GM13977 (cell line): ENCODE data around the gene CLMP.

Experiments used
- DNase-seq: peaks from one replicate; pipeline ENCODE4 v3.0.0; 2012; ENCODE audit warnings: low spot score
- in situ Hi-C: fragments of 300-500 bp; cut with MboI; formaldehyde crosslinking; loops from one replicate; pipeline ENCODE4 v1.12.0; 2022; ENCODE audit warnings: low sequenced_read_pairs, low pct_unique_long_range_greater_than_20kb, mixed read lengths, inconsistent platforms; ENCODE audit not compliant: unreplicated experiment
- TF ChIP-seq, protein P1 (sequence below): IDR thresholded peaks from 2 replicates; pipeline ENCODE4 v1.5.1; 2012; ENCODE audit warnings: mild to moderate bottlenecking, control low read depth; ENCODE audit not compliant: insufficient read depth; ENCODE audit errors: extremely low read depth, missing control alignments

CLMP gene

GRCh38 chr11:123051146-123051545 is 143.9 kb downstream of the CLMP start:
- in situ Hi-C loops: no loop called here
- TF ChIP-seq, protein P1, sequence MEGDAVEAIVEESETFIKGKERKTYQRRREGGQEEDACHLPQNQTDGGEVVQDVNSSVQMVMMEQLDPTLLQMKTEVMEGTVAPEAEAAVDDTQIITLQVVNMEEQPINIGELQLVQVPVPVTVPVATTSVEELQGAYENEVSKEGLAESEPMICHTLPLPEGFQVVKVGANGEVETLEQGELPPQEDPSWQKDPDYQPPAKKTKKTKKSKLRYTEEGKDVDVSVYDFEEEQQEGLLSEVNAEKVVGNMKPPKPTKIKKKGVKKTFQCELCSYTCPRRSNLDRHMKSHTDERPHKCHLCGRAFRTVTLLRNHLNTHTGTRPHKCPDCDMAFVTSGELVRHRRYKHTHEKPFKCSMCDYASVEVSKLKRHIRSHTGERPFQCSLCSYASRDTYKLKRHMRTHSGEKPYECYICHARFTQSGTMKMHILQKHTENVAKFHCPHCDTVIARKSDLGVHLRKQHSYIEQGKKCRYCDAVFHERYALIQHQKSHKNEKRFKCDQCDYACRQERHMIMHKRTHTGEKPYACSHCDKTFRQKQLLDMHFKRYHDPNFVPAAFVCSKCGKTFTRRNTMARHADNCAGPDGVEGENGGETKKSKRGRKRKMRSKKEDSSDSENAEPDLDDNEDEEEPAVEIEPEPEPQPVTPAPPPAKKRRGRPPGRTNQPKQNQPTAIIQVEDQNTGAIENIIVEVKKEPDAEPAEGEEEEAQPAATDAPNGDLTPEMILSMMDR: no peak
- DNase-seq: no peak

DNA sequence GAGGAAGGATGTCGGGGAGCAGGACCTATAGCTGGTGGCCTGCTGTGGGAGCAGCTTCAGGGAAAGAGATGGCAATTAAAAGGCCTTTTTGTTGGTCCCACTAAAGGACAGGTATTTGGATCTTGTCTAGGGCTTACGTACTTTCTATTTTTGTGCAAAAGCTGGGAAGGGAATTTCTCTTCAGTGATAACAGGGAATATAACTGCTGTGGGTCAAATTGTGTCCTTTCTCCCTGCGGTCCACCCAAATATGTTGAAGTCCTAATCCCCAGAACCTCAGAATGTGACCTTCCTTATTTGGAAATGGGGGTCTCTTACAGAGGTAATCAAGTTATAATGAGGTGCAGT is 147.1 kb downstream of the CLMP start:
- TF ChIP-seq, protein P1: no peak
- in situ Hi-C loops: no loop called here
- DNase-seq: no peak

- TF ChIP-seq, protein P1: no peak
- in situ Hi-C loops: no loop called here
- DNase-seq: no peak
These were observed 147.6 kb downstream of the CLMP start for GRCh38 chr11:123047266-123047946.

DNA sequence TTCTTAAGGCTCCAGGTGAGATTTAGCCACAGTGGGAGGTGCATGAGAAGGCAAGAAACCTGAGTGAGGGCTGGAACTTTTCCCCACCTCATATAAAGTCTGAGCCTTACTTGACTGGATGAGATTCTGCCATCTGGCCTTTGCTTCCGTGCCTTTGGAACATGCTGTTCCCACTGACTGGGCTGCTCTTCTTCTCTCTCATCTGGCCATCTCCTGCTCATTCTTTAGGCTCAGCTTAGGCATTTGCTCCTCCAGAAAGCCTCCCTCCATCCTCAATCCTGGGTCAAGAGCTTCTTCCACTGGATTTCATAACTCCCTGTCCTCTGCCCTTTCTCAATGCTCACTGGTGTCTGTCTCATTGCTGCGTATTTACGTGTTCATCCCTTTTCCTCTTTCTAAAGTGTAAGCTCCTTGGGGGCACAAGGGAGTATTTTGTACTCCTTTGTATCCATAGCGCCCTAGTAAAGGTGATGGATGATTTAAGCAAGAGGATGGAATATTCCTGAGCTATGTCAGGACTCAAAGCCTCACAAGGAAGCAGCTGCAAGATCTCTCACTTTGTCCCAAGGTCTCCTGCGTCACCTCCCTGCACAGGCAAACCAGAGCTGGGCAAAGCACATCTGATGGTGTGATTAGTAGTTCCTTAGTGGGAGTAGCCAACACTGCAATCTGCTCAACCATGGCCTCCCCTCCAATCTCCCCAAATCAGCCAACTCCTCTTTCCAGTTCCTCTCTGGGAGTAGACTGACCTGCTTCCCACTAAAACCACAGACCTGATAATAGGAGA is 148.4 kb downstream of the CLMP start:
- in situ Hi-C loops: no loop called here
- TF ChIP-seq, protein P1: no peak
- DNase-seq: no peak

- DNase-seq: no peak
- in situ Hi-C loops: no loop called here
- TF ChIP-seq, protein P1: no peak
These were observed 149.9 kb downstream of the CLMP start for GRCh38 chr11:123045101-123045500.

DNA sequence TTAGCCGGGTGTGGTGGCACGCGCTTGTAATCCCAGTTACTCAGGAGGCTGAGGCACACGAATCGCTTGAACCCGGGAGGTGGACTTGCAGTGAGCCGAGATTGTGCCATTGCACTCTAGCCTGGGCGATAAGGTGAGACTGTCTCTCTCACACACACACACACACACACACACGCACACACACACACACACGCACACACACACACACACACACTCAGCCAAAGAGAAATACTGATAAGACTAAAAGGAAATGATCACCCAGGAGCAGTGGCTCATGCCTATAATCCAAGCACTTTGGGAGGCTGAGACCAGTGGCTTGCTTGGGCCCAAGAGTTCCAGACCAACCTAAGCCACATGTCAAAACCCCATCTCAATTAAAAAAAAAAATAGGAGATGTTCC is 153.9 kb downstream of the CLMP start:
- TF ChIP-seq, protein P1: no peak
- DNase-seq: no peak
- in situ Hi-C loops: no loop called here
